Esophagus squamous epithelium (tissue), 5 donors: Measurements from ENCODE around the gene EMD. TPM values are rescaled to one million over a fixed set of nuclear protein-coding genes. Genes with fewer than 3 reads are reported as not detected.

Experiments
- DNase-seq: peaks from one replicate; lab custom pipeline; 2025; lab: John Stamatoyannopoulos, UW
- H3K27ac ChIP-seq, 4 donors: fragments of 200-600 bp; sonication (generic); one replicate each; pipeline ENCODE4 v1.5.1; 2016 to 2019; ENCODE audit warnings: mild to moderate bottlenecking in 1 of 4
- H3K27me3 ChIP-seq, 4 donors: fragments of 200-600 bp; sonication (generic); 1 replicate in 3 of 4; 2 replicates in 1 of 4; pipeline versions ENCODE4 v1.5.1 to v1.6.0; 2017 to 2021; ENCODE audit warnings: antibody characterized with exemption in 1 of 4
- H3K36me3 ChIP-seq, 3 donors: fragments of 200-600 bp; sonication (generic); one replicate each; pipeline ENCODE4 v1.5.1; 2016 to 2019
- H3K4me1 ChIP-seq, 3 donors: fragments of 200-600 bp; sonication (generic); one replicate each; pipeline ENCODE4 v1.5.1; 2017 to 2019
- H3K4me3 ChIP-seq, 4 donors: fragments of 200-600 bp; sonication (generic); 1 replicate in 3 of 4; 2 replicates in 1 of 4; pipeline ENCODE4 v1.5.1; 2016 to 2019; ENCODE audit warnings: mild to moderate bottlenecking in 2 of 4, moderate library complexity in 1 of 4
- H3K9me3 ChIP-seq, 3 donors: fragments of 200-600 bp; sonication (generic); one replicate each; pipeline ENCODE4 v1.5.1; 2016 to 2019
- CTCF ChIP-seq, 6 experiments: fragments of 450-650 bp in 4 of 6; fragments of 200-600 bp in 2 of 6; sonication (generic) in 2 of 6; IDR thresholded peaks; one replicate each; pipeline ENCODE4 v1.5.1; 2016 to 2019; ENCODE audit warnings: antibody characterized with exemption in 6 of 6, mild to moderate bottlenecking in 4 of 6, moderate library complexity in 4 of 6
- POLR2A ChIP-seq, 4 donors: fragments of 450-650 bp; IDR thresholded peaks; one replicate each; pipeline ENCODE4 v1.6.1; 2017; ENCODE audit warnings: antibody characterized with exemption in 4 of 4, mild to moderate bottlenecking in 4 of 4, moderate library complexity in 3 of 4
- WGBS, 2 donors: methylation state at CpG; one replicate each; pipeline ENCODE4 v1.1.5; 2018; 5-methylcytosine and 5-hydroxymethylcytosine counted together
- intact Hi-C: fragments of 100-400 bp; cut with DNase I; formaldehyde crosslinking; loops from one replicate; pipeline ENCODE4 v1.15.0; 2022
- total RNA-seq, 4 donors: library from RNA; depleted of rRNA; stranded (reverse); fragments of >200 nt; gene quantifications; one replicate each; pipeline ENCODE4 v1.1.0, GENCODE V29; 2016
- donor health status: DM: yes; HTN: yes; CAD: no.

Gene EMD
- total RNA-seq, 4 donors from 2014 or later = 12.7 to 50.1 (median 40.2) TPM

DNA sequence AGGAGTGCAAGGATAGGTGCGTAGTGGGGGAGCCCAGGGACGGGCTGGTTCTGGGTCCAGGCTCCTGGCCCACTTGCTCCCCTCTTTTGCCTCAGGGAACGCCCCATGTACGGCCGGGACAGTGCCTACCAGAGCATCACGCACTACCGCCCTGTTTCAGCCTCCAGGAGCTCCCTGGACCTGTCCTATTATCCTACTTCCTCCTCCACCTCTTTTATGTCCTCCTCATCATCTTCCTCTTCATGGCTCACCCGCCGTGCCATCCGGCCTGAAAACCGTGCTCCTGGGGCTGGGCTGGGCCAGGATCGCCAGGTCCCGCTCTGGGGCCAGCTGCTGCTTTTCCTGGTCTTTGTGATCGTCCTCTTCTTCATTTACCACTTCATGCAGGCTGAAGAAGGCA lies 1.7 kb downstream of the EMD start:
- Histone ChIP-seq H3K9me3 (no peaks in the 10 kb centered on the region), H3K4me3 (peak overlapping the region in 2 of 4 donors; percentile 73 to 79), H3K27ac (peak overlapping the region; percentile 94 to 99 (median 97)), H3K27me3 (no peaks in the 10 kb centered on the region), H3K4me1 (peaks cover 10 to 37% (median 10%) of the 10 kb centered on the region in 3 donors), H3K36me3 (peaks cover 0 to 17% (median 0%) of the 10 kb centered on the region in 3 donors)
- intact Hi-C loops = no loop called here
- no peak for TF ChIP-seq POLR2A (IDR thresholded peaks at IDR 0.05)
- no peak for TF ChIP-seq CTCF (IDR thresholded peaks at IDR 0.05)
- no peak for DNase-seq
- whole genome bisulfite sequencing, 2 donors = 70 to 77% methylated on average over 6 to 13 of the region's 14 CpGs

GRCh38 chrX:154381271-154381670 lies 2.2 kb downstream of the EMD start:
- TF ChIP-seq CTCF (IDR thresholded peaks at IDR 0.05) (no peak), POLR2A (IDR thresholded peaks at IDR 0.05) (no peak)

DNA sequence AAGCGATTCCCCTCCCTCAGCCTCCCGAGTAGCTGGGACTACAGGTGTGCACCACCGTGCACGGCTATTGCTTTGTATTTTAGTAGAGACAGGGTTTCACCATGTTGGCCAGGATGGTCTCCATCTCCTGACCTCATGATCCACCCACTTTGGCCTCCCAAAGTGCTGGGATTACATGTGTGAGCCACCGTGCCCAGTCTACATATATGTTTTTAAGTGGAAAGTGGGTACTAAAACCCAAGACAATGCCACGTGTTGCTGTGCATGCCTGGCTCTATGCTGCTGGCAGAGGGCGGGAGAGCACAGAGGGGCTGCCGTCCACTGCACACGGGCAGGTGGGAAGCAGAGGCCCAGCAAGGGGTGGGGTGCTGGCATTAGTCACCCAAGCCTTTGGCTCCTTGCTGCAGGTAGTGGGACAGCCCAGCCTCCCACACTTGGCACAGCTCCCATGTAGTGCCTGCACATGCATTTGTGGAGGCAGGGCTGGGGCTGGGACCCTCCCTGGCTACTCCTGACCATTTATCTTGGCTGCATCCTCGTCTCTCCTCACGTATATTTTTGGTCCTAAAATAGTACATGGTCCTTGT lies 3.5 kb downstream of the EMD start:
- TF ChIP-seq POLR2A (IDR thresholded peaks at IDR 0.05) (no peak), CTCF (IDR thresholded peaks at IDR 0.05) (no peak)
- H3K27ac ChIP-seq = no peak overlapping the region
- H3K9me3 ChIP-seq = no peaks in the 10 kb centered on the region
- H3K4me1 ChIP-seq = peaks cover 10 to 30% (median 10%) of the 10 kb centered on the region in 3 donors
- H3K27me3 ChIP-seq = no peaks in the 10 kb centered on the region
- WGBS, 2 donors = 73% methylated on average over 11 of the region's 11 CpGs; no CpG with 5 or more reads in 1 of the 2 donors
- intact Hi-C loops = no loop called here
- H3K4me3 ChIP-seq = no peak overlapping the region
- H3K36me3 ChIP-seq = peaks cover 0 to 17% (median 0%) of the 10 kb centered on the region in 3 donors
- no peak for DNase-seq

More at GRCh38 chrX:154381271-154381670, 2.2 kb downstream of the EMD start:
- Histone ChIP-seq H3K9me3 (no peaks in the 10 kb centered on the region), H3K4me1 (peaks cover 10 to 37% (median 10%) of the 10 kb centered on the region in 3 donors), H3K36me3 (peaks cover 0 to 17% (median 0%) of the 10 kb centered on the region in 3 donors), H3K27ac (peak overlapping the region in 1 of 4 donors; percentile 99), H3K27me3 (no peaks in the 10 kb centered on the region), H3K4me3 (no peak overlapping the region)
- DNase-seq = no peak
- WGBS, 2 donors = 61% methylated on average over 3 of the region's 6 CpGs; no CpG with 5 or more reads in 1 of the 2 donors
- intact Hi-C loops = no loop called here

- intact Hi-C loops = no loop called here
- Histone ChIP-seq H3K4me3 (no peak overlapping the region), H3K4me1 (peaks cover 10 to 22% (median 10%) of the 10 kb centered on the region in 3 donors), H3K36me3 (peaks cover 0 to 17% (median 0%) of the 10 kb centered on the region in 3 donors), H3K27me3 (no peaks in the 10 kb centered on the region), H3K27ac (no peak overlapping the region), H3K9me3 (no peaks in the 10 kb centered on the region)
- 57 to 87% methylated on average over 3 to 7 of the region's 14 CpGs for WGBS, 2 donors
- no peak for DNase-seq
- TF ChIP-seq POLR2A (IDR thresholded peaks at IDR 0.05) = no peak
- no peak for TF ChIP-seq CTCF (IDR thresholded peaks at IDR 0.05)
These were observed 4.5 kb downstream of the EMD start for GRCh38 chrX:154383359-154384283.
